K562 (cell line): ENCODE results near the gene ABCC11. TPM values are rescaled to one million over a fixed set of nuclear protein-coding genes. Genes with fewer than 3 reads are reported as not detected.

ENCODE experiments used
- BACH1 ChIP-seq: fragments of 200-800 bp; sonication (Bioruptor generic); IDR thresholded peaks from 2 replicates; pipeline ENCODE4 v1.6.1; 2016; ENCODE audit warnings: missing genetic modification characterization, missing compliant biosample characterization
- CGGBP1 ChIP-seq: fragments of 250-450 bp; sonication (Bioruptor Pico); IDR thresholded peaks from 2 replicates; pipeline ENCODE4 v1.9.0; 2021; ENCODE audit warnings: mild to moderate bottlenecking
- ETV6 ChIP-seq, 3 experiments: fragments of 150-350 bp in 1 of 3; sonication (generic) in 1 of 3; formaldehyde crosslinking in 1 of 3; IDR thresholded peaks; 2 replicates each; pipeline versions ENCODE4 v1.6.1 to v1.8.0; 2014 to 2022; ENCODE audit warnings: borderline replicate concordance in 2 of 3, low read depth in 2 of 3, antibody characterized with exemption in 1 of 3, low read length in 1 of 3, mild to moderate bottlenecking in 1 of 3, missing genetic modification reagents in 1 of 3
- FOXA1 ChIP-seq: fragments of 450-650 bp; IDR thresholded peaks from 2 replicates; pipeline ENCODE4 v1.6.1; 2016; ENCODE audit warnings: mild to moderate bottlenecking, borderline replicate concordance
- HOXB6 ChIP-seq: fragments of 250-450 bp; sonication (Bioruptor Pico); IDR thresholded peaks from 2 replicates; pipeline ENCODE4 v1.5.1; 2022; ENCODE audit warnings: mild to moderate bottlenecking, borderline replicate concordance
- MAFK ChIP-seq: IDR thresholded peaks from 2 replicates; pipeline ENCODE4 v1.6.1; 2011; ENCODE audit warnings: low read length, improper control_type of control experiment
- NELFE ChIP-seq: IDR thresholded peaks from 2 replicates; pipeline ENCODE4 v1.6.1; 2011; ENCODE audit warnings: mild to moderate bottlenecking; ENCODE audit not compliant: insufficient read depth, insufficient read length
- PHF21A ChIP-seq: fragments of 450-650 bp; IDR thresholded peaks from 2 replicates; pipeline ENCODE4 v1.6.1; 2017; ENCODE audit warnings: low read depth, borderline replicate concordance
- PPARD ChIP-seq: fragments of 250-450 bp; sonication (Bioruptor Pico); IDR thresholded peaks from 2 replicates; pipeline ENCODE4 v1.8.0; 2022; ENCODE audit warnings: inconsistent platforms, mild to moderate bottlenecking, moderate library complexity
- PRMT5 ChIP-seq: sonication (generic); formaldehyde crosslinking; IDR thresholded peaks from 2 replicates; pipeline ENCODE4 v1.5.0; 2020; ENCODE audit warnings: missing genetic modification reagents
- SLC30A9 ChIP-seq: fragments of 250-450 bp; sonication (Bioruptor Pico); IDR thresholded peaks from 2 replicates; pipeline ENCODE4 v1.8.0; 2022; ENCODE audit warnings: mild to moderate bottlenecking, moderate library complexity
- ZNF146 ChIP-seq: IDR thresholded peaks from one replicate; pipeline ENCODE4 v1.6.1; 2018; ENCODE audit warnings: missing compliant biosample characterization; ENCODE audit not compliant: unreplicated experiment
- polyA plus RNA-seq, 8 experiments: library from polyadenylated mRNA; depleted of rRNA in 4 of 8; stranded (reverse) in 5 of 8; unstranded in 3 of 8; fragments of >200 nt; fragmentation: Nextera tagmentation in 2 of 8; fragmentation: Illumina TruSeq in 1 of 8; extraction: Ambion mirVana in 2 of 8; extraction: Trizol in 1 of 8; gene quantifications; 2 replicates each; pipeline versions ENCODE4 v1.2.1 to v1.2.3, GENCODE V29; 2011 to 2014; ENCODE audit warnings: inconsistent platforms in 1 of 8, missing spikeins in 1 of 8
- total RNA-seq, 7 experiments: library from RNA; depleted of rRNA in 6 of 7; stranded (reverse); fragments of >200 nt in 6 of 7; fragmentation: Illumina TruSeq in 2 of 7; extraction: Trizol in 2 of 7; gene quantifications; 2 replicates each; pipeline versions ENCODE4 v1.2.1 to v1.2.3, GENCODE V29; 2011 to 2021; ENCODE audit warnings: low replicate concordance in 1 of 7
- TF ChIP-seq, protein P1 (sequence below): IDR thresholded peaks from 3 replicates; pipeline ENCODE4 v1.6.1; 2011; ENCODE audit warnings: borderline replicate concordance, mild to moderate bottlenecking, moderate library complexity; ENCODE audit not compliant: insufficient read length; ENCODE audit errors: extremely low read depth
- TF ChIP-seq, protein P2 (sequence below): sonication (generic); formaldehyde crosslinking; IDR thresholded peaks from 2 replicates; pipeline ENCODE4 v1.8.1; 2023; ENCODE audit warnings: mild to moderate bottlenecking, missing genetic modification reagents
- TF ChIP-seq, protein P3 (sequence below): fragments of 250-450 bp; sonication (Bioruptor Pico); IDR thresholded peaks from 2 replicates; pipeline ENCODE4 v1.8.0; 2022; ENCODE audit warnings: moderate library complexity, mild to moderate bottlenecking, inconsistent platforms
- TF ChIP-seq, protein P4 (sequence below): fragments of 450-650 bp; formaldehyde crosslinking; IDR thresholded peaks from 2 replicates; pipeline ENCODE4 v1.4.0; 2022; ENCODE audit warnings: mild to moderate bottlenecking, moderate library complexity
- TF ChIP-seq, protein P5 (sequence below): IDR thresholded peaks from 2 replicates; pipeline ENCODE4 v1.6.1; 2011; ENCODE audit warnings: borderline replicate concordance, low read depth, mild to moderate bottlenecking, moderate library complexity, low read length; ENCODE audit not compliant: insufficient read depth, poor library complexity, severe bottlenecking

Gene ABCC11
- total and polyA plus RNA-seq, 9 of the 15 experiments (the other 6 are each of a cell fraction or from before 2014, with no cell fraction given), result 0.04 to 0.14 (median 0.04) TPM; not detected in 6

DNA sequence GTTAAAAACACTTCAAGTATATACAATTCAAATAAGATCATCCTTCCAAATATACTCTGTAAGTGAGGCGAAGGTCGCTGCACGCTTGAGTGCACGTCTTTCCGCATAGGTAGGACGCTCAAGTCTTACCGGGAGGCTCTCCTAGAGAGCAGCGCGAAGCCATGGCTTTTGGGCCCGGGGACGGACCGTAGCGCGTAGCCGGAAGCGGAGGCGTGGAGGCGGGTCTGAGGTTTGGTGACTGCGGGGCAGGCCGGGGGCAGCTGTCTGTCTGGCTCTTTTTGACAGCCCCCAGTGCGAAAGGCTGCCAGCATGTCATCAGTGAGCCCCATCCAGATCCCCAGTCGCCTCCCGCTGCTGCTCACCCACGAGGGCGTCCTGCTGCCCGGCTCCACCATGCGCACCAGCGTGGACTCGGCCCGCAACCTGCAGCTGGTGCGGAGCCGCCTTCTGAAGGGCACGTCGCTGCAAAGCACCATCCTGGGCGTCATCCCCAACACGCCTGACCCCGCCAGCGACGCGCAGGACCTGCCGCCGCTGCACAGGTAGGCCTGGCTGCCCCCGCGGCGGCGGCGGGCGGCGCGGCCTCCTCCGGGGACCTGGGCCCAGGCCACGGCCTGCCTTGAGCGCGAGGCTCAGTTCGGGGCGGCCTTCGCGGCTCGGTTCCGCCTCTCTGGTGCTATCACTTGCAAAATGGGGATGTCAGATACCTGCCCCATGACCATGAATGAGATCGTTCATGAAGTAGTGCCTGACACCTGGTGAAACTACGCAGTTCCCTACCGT is 3.1 kb downstream of the ABCC11 start, which contains the start of gene LONP2 (continued):
- TF ChIP-seq PHF21A (no peak), MAFK (no peak), HOXB6 (CRISPR knock-in tag) (no peak), ETV6 (IDR thresholded peaks at IDR 0.05; ENCODE audit: borderline replicate concordance in 1 of 2, low read depth in 2 of 2, low read length in 1 of 2) (no peak), ETV6 (CRISPR knock-in tag; IDR thresholded peaks at IDR 0.05; ENCODE audit: borderline replicate concordance) (0 out of 2 replicates have a peak, but pooled peaks have one; percentile 47), PRMT5 (no peak), NELFE (no peak), ZNF146 (CRISPR knock-in tag) (no peak), PPARD (no peak), SLC30A9 (CRISPR knock-in tag) (no peak), BACH1 (tag) (no peak), CGGBP1 (CRISPR knock-in tag) (no peak), FOXA1 (no peak)
- TF ChIP-seq, protein P1, sequence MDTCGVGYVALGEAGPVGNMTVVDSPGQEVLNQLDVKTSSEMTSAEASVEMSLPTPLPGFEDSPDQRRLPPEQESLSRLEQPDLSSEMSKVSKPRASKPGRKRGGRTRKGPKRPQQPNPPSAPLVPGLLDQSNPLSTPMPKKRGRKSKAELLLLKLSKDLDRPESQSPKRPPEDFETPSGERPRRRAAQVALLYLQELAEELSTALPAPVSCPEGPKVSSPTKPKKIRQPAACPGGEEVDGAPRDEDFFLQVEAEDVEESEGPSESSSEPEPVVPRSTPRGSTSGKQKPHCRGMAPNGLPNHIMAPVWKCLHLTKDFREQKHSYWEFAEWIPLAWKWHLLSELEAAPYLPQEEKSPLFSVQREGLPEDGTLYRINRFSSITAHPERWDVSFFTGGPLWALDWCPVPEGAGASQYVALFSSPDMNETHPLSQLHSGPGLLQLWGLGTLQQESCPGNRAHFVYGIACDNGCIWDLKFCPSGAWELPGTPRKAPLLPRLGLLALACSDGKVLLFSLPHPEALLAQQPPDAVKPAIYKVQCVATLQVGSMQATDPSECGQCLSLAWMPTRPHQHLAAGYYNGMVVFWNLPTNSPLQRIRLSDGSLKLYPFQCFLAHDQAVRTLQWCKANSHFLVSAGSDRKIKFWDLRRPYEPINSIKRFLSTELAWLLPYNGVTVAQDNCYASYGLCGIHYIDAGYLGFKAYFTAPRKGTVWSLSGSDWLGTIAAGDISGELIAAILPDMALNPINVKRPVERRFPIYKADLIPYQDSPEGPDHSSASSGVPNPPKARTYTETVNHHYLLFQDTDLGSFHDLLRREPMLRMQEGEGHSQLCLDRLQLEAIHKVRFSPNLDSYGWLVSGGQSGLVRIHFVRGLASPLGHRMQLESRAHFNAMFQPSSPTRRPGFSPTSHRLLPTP, result no peak
- TF ChIP-seq, protein P2, sequence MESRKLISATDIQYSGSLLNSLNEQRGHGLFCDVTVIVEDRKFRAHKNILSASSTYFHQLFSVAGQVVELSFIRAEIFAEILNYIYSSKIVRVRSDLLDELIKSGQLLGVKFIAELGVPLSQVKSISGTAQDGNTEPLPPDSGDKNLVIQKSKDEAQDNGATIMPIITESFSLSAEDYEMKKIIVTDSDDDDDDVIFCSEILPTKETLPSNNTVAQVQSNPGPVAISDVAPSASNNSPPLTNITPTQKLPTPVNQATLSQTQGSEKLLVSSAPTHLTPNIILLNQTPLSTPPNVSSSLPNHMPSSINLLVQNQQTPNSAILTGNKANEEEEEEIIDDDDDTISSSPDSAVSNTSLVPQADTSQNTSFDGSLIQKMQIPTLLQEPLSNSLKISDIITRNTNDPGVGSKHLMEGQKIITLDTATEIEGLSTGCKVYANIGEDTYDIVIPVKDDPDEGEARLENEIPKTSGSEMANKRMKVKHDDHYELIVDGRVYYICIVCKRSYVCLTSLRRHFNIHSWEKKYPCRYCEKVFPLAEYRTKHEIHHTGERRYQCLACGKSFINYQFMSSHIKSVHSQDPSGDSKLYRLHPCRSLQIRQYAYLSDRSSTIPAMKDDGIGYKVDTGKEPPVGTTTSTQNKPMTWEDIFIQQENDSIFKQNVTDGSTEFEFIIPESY (CRISPR knock-in tag), result peak; percentile 50; the same call in 1 of the 2 replicates
- TF ChIP-seq, protein P3, sequence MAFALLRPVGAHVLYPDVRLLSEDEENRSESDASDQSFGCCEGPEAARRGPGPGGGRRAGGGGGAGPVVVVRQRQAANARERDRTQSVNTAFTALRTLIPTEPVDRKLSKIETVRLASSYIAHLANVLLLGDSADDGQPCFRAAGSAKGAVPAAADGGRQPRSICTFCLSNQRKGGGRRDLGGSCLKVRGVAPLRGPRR (CRISPR knock-in tag), result no peak
- TF ChIP-seq, protein P4, sequence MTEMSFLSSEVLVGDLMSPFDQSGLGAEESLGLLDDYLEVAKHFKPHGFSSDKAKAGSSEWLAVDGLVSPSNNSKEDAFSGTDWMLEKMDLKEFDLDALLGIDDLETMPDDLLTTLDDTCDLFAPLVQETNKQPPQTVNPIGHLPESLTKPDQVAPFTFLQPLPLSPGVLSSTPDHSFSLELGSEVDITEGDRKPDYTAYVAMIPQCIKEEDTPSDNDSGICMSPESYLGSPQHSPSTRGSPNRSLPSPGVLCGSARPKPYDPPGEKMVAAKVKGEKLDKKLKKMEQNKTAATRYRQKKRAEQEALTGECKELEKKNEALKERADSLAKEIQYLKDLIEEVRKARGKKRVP (CRISPR knock-in tag), result no peak
- TF ChIP-seq, protein P5, sequence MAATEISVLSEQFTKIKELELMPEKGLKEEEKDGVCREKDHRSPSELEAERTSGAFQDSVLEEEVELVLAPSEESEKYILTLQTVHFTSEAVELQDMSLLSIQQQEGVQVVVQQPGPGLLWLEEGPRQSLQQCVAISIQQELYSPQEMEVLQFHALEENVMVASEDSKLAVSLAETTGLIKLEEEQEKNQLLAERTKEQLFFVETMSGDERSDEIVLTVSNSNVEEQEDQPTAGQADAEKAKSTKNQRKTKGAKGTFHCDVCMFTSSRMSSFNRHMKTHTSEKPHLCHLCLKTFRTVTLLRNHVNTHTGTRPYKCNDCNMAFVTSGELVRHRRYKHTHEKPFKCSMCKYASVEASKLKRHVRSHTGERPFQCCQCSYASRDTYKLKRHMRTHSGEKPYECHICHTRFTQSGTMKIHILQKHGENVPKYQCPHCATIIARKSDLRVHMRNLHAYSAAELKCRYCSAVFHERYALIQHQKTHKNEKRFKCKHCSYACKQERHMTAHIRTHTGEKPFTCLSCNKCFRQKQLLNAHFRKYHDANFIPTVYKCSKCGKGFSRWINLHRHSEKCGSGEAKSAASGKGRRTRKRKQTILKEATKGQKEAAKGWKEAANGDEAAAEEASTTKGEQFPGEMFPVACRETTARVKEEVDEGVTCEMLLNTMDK, result no peak
